HCT116 (cell line): ENCODE measurements around the gene MANSC1. TPM values are rescaled to one million over a fixed set of nuclear protein-coding genes. Genes with fewer than 3 reads are reported as not detected.

ENCODE experiments used
- ATAC-seq: fragments of 200-7000 bp; cut with Tn5 transposase; 2 replicates; pipeline ENCODE4 v1.9.1; 2020; ENCODE audit warnings: mild to moderate bottlenecking, moderate library complexity
- BruUV-seq: library from RNA; stranded (reverse); fragments of 400-500 nt; replicated peaks from 2 replicates; lab custom pipeline; 2021; lab: Mats Ljungman, UMichigan
- CTCF ChIA-PET: fragments of 300-600 bp; sonication (Branson Sonifier 250); formaldehyde crosslinking; loops from one replicate; lab custom pipeline; 2021; ENCODE audit warnings: antibody characterized with exemption; lab: Charles Lee
- POLR2A ChIA-PET: fragments of 300-600, 350-600 bp; sonication (Branson Sonifier 250); formaldehyde crosslinking; loops from one replicate; lab custom pipeline; 2021; ENCODE audit warnings: antibody characterized with exemption; lab: Charles Lee
- RAD21 ChIA-PET, 2 experiments: fragments of 300-600 bp; sonication (Branson Sonifier 250); formaldehyde crosslinking; loops; one replicate each; lab custom pipeline; 2023; ENCODE audit warnings: low total read pairs in 2 of 2; ENCODE audit not compliant: uncharacterized antibody in 2 of 2, unreplicated experiment in 2 of 2, low non-redundant PET in 1 of 2; lab: Charles Lee
- DNase-seq: peaks from one replicate; pipeline ENCODE4 v3.0.0-alpha.2; 2010; ENCODE audit warnings: low read depth, low spot score
- H2AFZ ChIP-seq: fragments of 200-600 bp; shearing (Covaris generic), sonication (generic); 2 replicates; pipeline ENCODE4 v1.6.1; 2017; ENCODE audit warnings: low read depth, mixed run types, mixed read lengths, antibody characterized with exemption, low read length; ENCODE audit not compliant: poor library complexity, severe bottlenecking
- H3K27ac ChIP-seq: 2 replicates; pipeline ENCODE4 v1.5.1; 2012; ENCODE audit warnings: low read depth, low read length
- H3K27me3 ChIP-seq: fragments of 200-600 bp; sonication (generic); 2 replicates; pipeline ENCODE4 v1.6.1; 2016; ENCODE audit warnings: mixed run types, low read length, mixed read lengths; ENCODE audit not compliant: insufficient read depth
- H3K36me3 ChIP-seq, 2 experiments: fragments of 200-500 bp in 1 of 2; fragments of 200-600 bp in 1 of 2; sonication (Bioruptor generic) in 1 of 2; sonication (generic) in 1 of 2; 2 replicates each; pipeline versions ENCODE4 v1.5.1 to v1.6.1; 2014 to 2016; ENCODE audit warnings: low read length in 2 of 2, inconsistent platforms in 1 of 2, mixed read lengths in 1 of 2, mixed run types in 1 of 2; ENCODE audit not compliant: insufficient read depth in 2 of 2, control insufficient read depth in 1 of 2
- H3K4me1 ChIP-seq, 2 experiments: fragments of 200-600 bp in 1 of 2; sonication (generic) in 1 of 2; 2 replicates each; pipeline versions ENCODE4 v1.5.1 to v1.6.1; 2012 to 2017; ENCODE audit warnings: low read length in 2 of 2, inconsistent platforms in 1 of 2, mild to moderate bottlenecking in 1 of 2, mixed read lengths in 1 of 2, mixed run types in 1 of 2, moderate library complexity in 1 of 2; ENCODE audit not compliant: insufficient read depth in 2 of 2, control insufficient read depth in 1 of 2
- H3K4me2 ChIP-seq: fragments of 200-600 bp; sonication (generic); 2 replicates; pipeline ENCODE4 v1.6.1; 2017; ENCODE audit warnings: mixed run types, low read length, mixed read lengths
- H3K4me3 ChIP-seq, 2 experiments: fragments of 200-600 bp in 1 of 2; sonication (generic) in 1 of 2; replicated peaks in 1 of 2; 2 replicates each; pipeline ENCODE4 v1.5.1; 2011 to 2016; ENCODE audit warnings: low read length in 2 of 2, control low read depth in 1 of 2, low read depth in 1 of 2, mild to moderate bottlenecking in 1 of 2, mixed read lengths in 1 of 2, mixed run types in 1 of 2
- H3K79me2 ChIP-seq: fragments of 200-600 bp; sonication (generic); 2 replicates; pipeline ENCODE4 v1.6.1; 2017; ENCODE audit warnings: mild to moderate bottlenecking, mixed run types, low read length, moderate library complexity, mixed read lengths; ENCODE audit not compliant: insufficient read depth
- H3K9ac ChIP-seq: fragments of 200-600 bp; sonication (generic); 2 replicates; pipeline ENCODE4 v1.6.1; 2016; ENCODE audit warnings: low read length, mixed read lengths
- H3K9me2 ChIP-seq: fragments of 200-600 bp; sonication (generic), shearing (Covaris generic); 2 replicates; pipeline ENCODE4 v1.6.1; 2017; ENCODE audit warnings: mixed run types, mild to moderate bottlenecking, moderate library complexity; ENCODE audit not compliant: insufficient read depth
- H3K9me3 ChIP-seq, 2 experiments: fragments of 200-500 bp in 1 of 2; fragments of 200-600 bp in 1 of 2; sonication (Bioruptor generic) in 1 of 2; sonication (generic) in 1 of 2; 2 replicates each; pipeline ENCODE4 v1.6.1; 2014 to 2017; ENCODE audit warnings: low read length in 2 of 2, mixed read lengths in 2 of 2, inconsistent platforms in 1 of 2, low read depth in 1 of 2, mild to moderate bottlenecking in 1 of 2, mixed run types in 1 of 2, moderate library complexity in 1 of 2; ENCODE audit not compliant: control insufficient read depth in 1 of 2, insufficient read depth in 1 of 2
- H4K20me1 ChIP-seq: fragments of 200-600 bp; sonication (generic), shearing (Covaris generic); 2 replicates; pipeline ENCODE4 v1.6.1; 2017; ENCODE audit warnings: mixed run types, mild to moderate bottlenecking, moderate library complexity; ENCODE audit not compliant: insufficient read depth
- FOSL1 ChIP-seq: IDR thresholded peaks from 2 replicates; pipeline ENCODE4 v1.6.1; 2012; ENCODE audit warnings: low read depth
- MAX ChIP-seq: IDR thresholded peaks from 2 replicates; pipeline ENCODE4 v1.6.1; 2012
- POLR2AphosphoS5 ChIP-seq: IDR thresholded peaks from 2 replicates; pipeline ENCODE4 v1.6.1; 2011; ENCODE audit warnings: mild to moderate bottlenecking, low read depth, low read length, moderate library complexity
- RAD21 ChIP-seq: IDR thresholded peaks from 2 replicates; pipeline ENCODE4 v1.6.1; 2012; ENCODE audit warnings: low read depth, mild to moderate bottlenecking
- TCF7L2 ChIP-seq: IDR thresholded peaks from 2 replicates; pipeline ENCODE4 v1.7.0; 2011; ENCODE audit warnings: borderline replicate concordance, inconsistent platforms; ENCODE audit not compliant: insufficient read depth, insufficient read length; ENCODE audit errors: extremely low read depth
- YY1 ChIP-seq: IDR thresholded peaks from 2 replicates; pipeline ENCODE4 v1.6.1; 2011; ENCODE audit warnings: low read length, low read depth, moderate library complexity, mild to moderate bottlenecking; ENCODE audit not compliant: insufficient replicate concordance; ENCODE audit errors: extremely low read depth
- ZBTB33 ChIP-seq: IDR thresholded peaks from 2 replicates; pipeline ENCODE4 v1.6.1; 2011; ENCODE audit warnings: mild to moderate bottlenecking, low read length, moderate library complexity; ENCODE audit not compliant: insufficient replicate concordance; ENCODE audit errors: extremely low read depth
- intact Hi-C: fragments of 100-400 bp; cut with micrococcal nuclease; formaldehyde crosslinking; loops from 2 replicates; pipeline ENCODE4 v1.10.0; 2022
- total RNA-seq: library from RNA; stranded (reverse); gene quantifications from one replicate; pipeline ENCODE4 v1.2.1, GENCODE V29; 2021; ENCODE audit not compliant: unreplicated experiment

MANSC1 gene
- total RNA-seq, 1 experiment from 2014 or later: 0.20 TPM

GRCh38 chr12:12387501-12387900 lies 37.5 kb upstream of the MANSC1 start:
- DNase-seq: no peak
- no TSS peak for BruUV-seq
- Histone ChIP-seq H3K36me3 (no peaks in the 10 kb centered on the region), H2AFZ (no peak overlapping the region), H3K4me2 (peak overlapping the region; percentile 3; the same call in 1 of the 2 replicates), H4K20me1 (no peaks in the 10 kb centered on the region), H3K27ac (no peak overlapping the region), H3K9me2 (no peaks in the 10 kb centered on the region), H3K4me3 (no peak overlapping the region), H3K4me1 (peaks cover 0 to 7% of the 10 kb centered on the region in 2 experiments; a peak in 2 of 4 replicates), H3K27me3 (no peaks in the 10 kb centered on the region), H3K9me3 (no peaks in the 10 kb centered on the region), H3K9ac (no peak overlapping the region)
- intact Hi-C loops: no loop called here
- ChIA-PET POLR2A (no interaction called here), RAD21 (no interaction called here)
- peak; percentile 39; the same call in 1 of the 2 replicates for TF ChIP-seq FOSL1
- no peak for TF ChIP-seq YY1
- TF ChIP-seq, all 23 proteins: peak for 1
- CTCF ChIA-PET: no interaction called here
- ATAC-seq: no peak
- H3K79me2 ChIP-seq: no peaks in the 10 kb centered on the region

GRCh38 chr12:12384571-12385340 lies 34.7 kb upstream of the MANSC1 start:
- intact Hi-C loops: no loop called here
- H3K9me2 ChIP-seq: no peaks in the 10 kb centered on the region
- H4K20me1 ChIP-seq: no peaks in the 10 kb centered on the region
- TF ChIP-seq MAX (no peak), POLR2AphosphoS5 (no peak), TCF7L2 (no peak), RAD21 (no peak), ZBTB33 (no peak)
- TF ChIP-seq, all 23 proteins: peak for 0
- H3K4me3 ChIP-seq: no peak overlapping the region
- no peaks in the 10 kb centered on the region for H3K79me2 ChIP-seq
- H3K36me3 ChIP-seq: no peaks in the 10 kb centered on the region
- H3K4me2 ChIP-seq: no peak overlapping the region
- DNase-seq (no peak), ATAC-seq (no peak)
- no peak overlapping the region for H3K9ac ChIP-seq
- peaks cover 0 to 6% of the 10 kb centered on the region in 2 experiments; a peak in 1 of 4 replicates for H3K9me3 ChIP-seq
- H2AFZ ChIP-seq: no peak overlapping the region
- H3K27me3 ChIP-seq: no peaks in the 10 kb centered on the region
- ChIA-PET CTCF (no interaction called here), RAD21 (no interaction called here), POLR2A (no interaction called here)
- no peak overlapping the region for H3K27ac ChIP-seq
- BruUV-seq: no TSS peak
- peaks cover 0 to 7% of the 10 kb centered on the region in 2 experiments; a peak in 2 of 4 replicates for H3K4me1 ChIP-seq
